GM19240 (cell line): ENCODE data around the gene KRT34.
"Not testable (repeated sequence)": the region's sequence is repeated elsewhere in the genome, so short reads cannot be mapped to it uniquely, and the experiment has no call there.

Experiments
- DNase-seq: peaks from one replicate; pipeline ENCODE4 v3.0.0; 2011; ENCODE audit warnings: low spot score; ENCODE audit not compliant: insufficient read length

The KRT34 gene

DNA sequence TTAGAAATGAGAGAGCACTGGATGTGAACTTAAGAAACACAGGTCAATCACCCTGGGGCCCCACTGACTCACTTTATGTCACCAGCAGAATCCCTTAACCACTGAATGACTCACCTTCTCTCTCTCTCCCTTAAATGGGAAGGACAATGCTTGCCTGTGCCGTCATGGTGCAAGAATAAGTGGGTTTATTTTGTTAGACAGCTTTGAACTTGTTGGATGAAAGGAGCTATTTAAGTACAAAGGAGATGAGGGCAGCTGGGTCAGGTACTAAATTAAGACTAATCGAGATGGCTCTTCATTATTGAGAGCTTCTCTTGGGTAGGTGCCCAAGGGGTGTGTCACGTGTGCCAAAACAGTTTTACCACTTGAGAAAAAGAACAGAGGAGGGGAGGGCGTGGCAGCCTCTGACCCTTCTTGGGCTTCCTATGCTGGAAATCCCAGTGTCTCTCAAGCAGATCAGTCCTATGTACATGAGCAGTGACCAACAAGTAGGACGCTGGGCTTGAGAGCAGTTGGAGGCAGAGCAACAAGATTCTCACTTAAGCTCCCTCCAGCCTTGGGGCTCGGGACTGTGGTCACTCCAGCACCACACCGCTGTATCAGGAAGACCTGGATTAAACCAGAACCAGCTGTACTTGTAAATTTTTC lies 22.0 kb upstream of the KRT34 start:
- no peak for DNase-seq

DNA sequence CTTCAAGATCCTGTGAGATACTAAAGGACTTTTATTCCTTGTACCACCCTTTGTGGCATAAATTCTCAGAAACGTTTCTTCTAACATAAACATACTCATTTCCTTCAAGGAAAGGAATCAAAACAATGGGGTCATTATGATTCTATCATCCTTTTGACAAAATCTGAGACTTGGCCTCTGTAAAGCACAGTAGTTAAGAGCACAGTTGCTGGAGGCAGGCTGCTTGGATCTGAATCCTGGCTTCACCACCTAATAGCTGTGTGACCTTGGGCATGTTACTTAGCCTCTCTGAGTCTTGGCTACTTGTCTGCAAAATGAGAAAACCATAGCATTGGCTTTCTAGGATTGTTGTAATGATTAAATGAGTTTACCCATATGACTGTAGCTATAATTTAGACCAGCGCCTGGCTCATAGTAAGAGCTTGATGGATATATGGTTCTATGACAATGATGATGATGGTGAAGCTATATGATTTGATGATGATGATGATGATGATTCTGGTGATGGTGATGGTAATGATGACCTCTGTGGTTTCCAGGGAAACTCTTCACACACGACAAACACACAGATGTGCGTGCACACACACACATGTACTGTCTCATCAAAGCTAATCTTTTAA lies 21.4 kb upstream of the KRT34 start:
- DNase-seq = no peak

DNA sequence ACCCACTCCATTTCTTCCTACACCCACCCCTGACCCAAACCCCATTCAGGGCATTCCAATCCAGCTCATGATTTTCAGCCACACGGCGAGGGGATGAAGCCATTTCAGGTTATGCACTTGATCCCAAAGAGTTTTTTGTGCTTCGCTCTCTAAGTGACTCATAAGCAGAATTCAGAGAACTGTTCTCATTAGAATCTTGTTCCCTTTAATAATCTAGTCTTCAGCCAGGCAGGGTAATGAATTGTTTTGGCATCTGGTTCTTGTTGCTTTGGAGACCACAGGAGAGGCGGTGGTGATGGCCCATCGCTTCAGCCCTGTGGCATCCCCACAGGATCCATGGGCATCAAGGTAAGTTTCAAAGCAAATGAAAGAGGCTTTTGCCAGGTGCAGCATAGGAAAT lies 20.1 kb upstream of the KRT34 start:
- no peak for DNase-seq

DNA sequence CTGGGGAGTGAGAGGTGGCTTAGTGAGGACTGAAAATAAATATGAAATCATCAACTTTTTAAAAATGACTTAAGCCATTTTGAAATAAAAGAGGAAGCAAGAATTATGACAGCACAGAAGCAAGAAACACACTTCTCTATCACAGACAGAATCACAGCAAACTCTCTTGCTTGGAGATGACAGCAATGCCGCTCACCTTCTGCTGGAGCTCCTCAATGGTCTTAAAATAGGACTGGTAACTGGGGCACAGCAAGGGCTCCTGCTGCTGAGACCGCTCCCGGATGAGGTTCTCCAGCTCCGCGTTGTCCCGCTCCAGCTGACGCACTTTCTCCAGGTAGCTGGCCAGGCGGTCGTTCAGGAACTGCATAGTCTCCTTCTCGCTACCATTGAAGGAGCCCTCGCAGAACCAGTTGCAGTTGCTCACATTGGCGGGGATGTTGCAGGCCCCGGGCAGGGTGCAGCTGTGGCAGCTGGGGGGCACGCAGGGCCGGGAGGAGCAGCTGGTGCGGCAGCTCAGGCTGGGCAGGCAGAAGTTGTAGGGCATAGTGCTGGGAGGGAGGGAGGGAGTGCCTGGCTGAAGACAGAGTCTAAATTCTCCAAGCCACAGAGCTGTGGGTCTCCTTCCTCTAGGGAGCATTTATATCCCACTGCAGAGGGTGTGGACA lies 15.0 kb upstream of the KRT34 start, which contains the start of gene KRT31:
TSS of gene KRT31 (minus strand) at position 613 of the 665 bp plus-strand sequence. CDS start at position 544, 69 bp downstream.
- DNase-seq = no peak

DNA sequence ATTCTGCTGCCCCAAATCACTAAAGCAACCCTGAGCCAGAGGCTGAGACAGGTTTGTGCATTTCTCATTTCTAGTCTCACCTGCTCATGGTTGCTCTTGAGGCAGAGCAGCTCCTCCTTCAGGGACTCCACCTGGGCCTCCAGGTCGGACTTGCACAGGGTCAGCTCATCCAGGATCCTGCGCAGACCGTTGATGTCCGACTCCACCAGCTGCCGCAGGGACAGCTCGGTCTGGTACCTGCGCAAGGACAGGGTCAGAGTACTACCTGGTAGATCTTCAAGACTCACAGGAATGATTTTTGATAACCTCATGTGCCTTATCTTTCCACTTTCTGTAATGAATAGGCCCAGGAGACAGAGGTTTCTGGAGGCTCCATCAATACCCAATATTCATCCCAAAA lies 14.2 kb upstream of the KRT34 start:
- no peak for DNase-seq

DNA sequence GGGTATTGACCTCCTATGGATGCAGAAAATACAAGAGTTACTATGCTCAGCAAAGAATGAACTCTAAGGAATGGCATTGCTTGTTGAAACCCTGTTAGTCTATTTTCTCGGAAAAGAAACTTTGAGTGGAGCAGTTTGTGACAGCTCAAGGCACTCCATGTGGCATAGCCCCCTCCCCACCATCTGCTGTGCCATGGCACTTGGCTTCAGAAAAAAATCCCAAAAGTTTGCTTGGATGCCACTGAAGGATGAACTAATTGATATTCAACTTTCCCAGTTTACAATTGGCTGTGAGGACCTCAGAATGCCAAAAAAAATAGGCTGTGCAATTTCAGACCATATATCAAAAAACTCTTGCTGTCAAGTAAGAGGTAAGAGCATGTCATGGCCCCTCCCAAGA lies 13.5 kb upstream of the KRT34 start:
- no peak for DNase-seq

DNA sequence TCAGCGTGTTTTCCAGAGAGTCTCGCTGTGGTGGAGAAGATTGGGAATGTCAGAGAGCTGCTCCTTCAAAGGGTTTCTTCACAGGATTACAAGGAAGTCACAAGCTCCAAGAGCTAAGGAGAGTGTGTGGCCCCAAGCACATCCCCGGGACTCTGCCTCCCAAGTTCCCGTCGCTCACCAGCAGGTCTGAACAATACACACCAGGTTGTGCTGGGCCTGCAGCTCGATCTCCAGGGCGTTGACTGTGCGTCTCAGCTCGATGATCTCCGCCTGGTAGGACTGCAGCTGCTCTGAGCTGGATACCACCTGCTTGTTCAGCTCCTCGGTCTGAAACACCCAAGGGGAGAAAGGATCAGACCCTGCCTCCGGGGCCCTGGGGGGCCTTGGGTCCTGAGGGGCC lies 12.9 kb upstream of the KRT34 start:
- DNase-seq = not testable (repeated sequence)

DNA sequence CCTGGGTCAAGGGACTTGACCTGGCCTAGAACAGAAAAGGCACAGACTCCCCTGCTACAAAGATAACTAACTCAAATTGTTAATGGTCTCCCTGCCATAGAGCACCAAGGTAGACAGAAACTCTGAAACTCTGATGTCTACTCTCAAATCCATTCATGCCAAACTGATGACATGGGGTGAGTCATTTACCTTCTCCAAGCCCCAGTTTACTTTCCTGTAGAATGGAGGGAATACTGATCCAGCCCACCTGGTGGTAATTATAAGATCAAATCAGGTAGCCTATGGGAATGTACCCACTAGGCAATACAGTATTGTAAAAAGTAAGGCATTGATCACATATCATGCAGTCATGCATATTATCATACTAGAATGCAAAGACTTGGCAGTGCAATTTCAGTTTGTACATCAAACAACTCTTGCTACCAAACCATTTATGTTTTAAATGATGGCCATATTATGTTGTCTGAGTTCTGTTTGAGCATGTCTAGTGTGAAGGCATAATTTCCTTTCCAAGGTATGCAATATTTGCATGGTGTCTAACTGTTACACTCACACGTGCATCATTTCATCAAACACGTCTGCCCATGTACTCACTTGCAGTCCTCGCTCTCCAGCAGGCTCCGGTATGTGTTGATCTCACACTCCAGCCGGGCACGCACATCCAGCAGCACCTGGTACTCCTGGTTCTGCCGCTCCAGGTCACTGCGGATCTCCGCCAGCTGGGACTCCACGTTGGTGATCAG lies 12.3 kb upstream of the KRT34 start:
- DNase-seq = no peak

DNA sequence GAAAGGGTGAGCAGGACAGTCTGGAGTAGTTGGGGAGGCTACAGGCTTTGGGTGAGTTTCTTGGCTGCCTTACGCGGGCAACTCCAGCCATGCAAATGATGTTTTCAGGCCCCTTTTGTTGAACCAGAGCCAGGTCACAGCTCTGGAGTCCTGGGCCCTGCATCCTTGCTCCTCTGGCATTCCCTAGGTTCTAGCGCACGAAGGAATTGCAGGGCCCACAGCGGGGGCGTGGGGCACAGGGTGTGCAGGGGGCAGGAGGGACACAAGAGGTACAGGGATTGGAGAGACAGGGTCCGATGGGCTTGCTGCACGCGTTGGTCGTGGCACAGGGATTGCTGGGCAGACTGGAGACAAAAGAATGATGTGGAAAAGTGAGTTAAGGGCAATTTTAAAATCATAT lies 11.7 kb upstream of the KRT34 start:
- no peak for DNase-seq

DNA sequence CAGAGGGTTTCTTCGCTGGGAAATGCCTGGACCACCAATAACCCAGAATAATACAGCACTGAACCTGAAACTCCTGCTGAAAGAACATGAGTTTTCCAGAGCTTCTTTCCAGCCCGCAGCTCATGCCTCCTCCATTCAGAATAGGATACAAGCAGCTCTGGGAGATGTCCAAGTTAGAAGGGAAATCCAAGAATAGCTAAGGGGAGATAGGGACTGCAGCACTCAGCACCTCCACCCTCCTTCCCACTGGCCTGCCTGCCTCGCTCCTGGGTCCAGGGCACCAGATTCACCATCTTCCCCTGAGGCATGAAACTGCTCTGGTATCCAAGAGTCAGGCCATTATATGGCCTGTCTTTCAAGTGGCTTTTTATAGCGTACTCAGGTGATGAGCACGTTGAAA lies 11.2 kb upstream of the KRT34 start:
- no peak for DNase-seq

DNA sequence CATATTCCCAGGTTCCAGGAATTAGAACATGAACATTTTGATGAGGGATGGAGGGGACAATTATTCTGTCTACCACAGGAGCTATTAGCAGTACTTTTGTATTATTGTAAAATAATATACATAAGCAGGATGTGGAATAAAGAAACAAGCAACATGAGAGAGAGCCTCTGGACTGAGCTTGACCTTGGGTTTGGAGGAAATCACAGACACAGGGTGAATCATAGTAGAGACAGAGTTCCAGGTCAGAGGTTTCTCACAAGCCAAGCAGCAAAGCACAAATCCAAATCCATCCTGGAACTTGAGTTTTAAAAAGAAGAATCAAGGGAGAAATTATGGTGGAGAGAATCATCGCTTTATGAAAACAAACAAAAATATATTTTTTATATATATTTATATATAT lies 10.2 kb upstream of the KRT34 start:
- no peak for DNase-seq

DNA sequence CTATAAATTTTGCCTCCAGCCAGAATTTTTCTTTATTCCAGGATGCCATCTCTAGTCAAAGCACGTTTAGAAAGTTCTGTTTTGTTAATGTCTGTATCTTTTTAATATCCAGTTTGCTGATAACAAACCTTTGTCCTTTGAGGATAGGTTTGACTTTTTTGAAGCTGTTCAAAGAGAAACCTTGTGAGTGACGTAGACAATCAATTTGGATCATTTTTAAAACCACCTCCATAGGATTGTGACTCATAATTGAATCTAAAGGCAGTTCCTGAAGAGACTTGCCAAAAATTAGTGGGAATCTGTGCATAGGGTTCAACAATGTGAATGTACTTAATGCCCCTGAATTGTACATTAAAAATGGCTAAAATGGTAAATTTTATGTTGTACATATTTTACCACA lies 9.4 kb upstream of the KRT34 start:
- no peak for DNase-seq

DNA sequence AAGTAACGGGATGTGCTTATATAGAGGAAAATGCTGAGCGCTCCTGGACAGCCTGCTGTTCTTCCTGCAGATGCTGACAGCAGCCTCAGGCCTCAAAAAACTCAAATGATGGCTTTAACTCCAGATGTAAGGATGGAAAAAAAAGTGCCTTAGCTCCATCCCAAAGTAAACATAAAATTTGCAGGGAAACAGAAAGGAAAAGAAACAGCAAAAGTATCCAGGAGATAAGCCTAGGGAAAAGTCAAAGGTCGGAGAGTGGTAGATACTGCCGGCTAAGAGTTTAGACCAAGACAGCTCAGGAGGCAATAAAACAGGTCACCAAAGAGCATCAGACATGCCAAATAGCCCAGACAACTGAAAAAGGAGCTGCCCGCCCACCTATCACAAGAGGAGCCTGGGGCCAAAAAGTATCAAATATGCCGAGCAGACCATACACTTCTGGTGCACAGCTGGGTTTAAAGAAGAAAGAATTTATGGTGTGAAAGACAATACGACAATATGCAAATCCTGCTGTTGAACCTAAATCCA lies 8.4 kb upstream of the KRT34 start:
- DNase-seq = no peak

DNA sequence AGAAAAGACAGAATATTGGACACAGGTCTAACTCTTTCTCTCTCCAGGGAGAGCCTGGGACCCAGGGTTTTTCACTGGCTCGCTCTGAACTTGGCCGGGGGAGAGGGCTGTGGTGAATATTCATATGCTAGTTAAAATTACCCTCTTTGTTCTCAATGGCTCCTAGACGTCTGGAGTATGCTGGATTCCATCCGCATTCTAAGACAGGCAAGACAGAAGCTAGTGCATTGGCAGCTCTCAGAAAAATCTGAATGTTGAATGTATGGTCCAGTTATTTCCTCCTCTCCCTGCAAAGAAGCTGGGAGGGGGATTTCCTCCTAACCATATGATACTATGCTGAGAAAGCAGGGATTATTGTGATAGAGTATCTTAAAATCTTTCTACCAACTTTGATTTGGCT lies 5.6 kb upstream of the KRT34 start:
- no peak for DNase-seq

DNA sequence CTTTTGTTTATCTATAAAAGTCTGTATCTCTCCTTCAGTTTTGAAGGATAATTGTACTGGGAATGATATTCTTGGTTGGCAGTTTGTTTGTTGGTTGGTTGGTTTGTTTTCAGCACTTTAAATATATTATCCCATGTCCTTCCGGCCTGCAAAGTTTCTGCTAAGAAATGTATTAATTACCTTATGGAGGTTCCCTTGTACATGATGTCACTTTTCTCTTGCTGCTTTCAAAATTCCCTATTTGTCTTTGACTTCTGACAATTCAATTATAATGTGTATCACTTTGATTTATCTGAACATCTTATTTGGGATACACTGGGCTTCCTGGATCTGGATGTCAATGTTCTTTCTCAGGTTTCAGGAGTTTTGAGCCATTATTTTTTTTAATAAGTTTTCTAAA lies 4.1 kb upstream of the KRT34 start:
- DNase-seq = no peak

DNA sequence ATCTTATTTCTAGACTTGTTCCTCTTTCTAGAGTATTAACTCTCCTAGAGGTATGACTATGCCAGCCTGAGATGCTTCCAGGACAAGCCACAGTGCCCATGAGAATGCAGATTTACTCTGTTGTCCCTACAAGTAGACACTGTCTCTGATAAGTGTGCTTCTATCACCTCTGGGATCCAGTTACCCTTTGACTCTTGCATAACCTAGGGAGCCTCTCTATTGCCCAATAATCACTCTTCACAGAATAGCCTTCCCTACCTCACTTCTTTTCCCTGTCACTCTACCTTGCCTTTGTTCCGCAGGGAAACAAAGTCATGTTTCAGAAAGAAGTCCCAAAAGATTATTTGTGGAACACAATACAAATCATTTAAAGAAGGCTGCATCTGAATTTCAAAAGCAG lies 1.6 kb upstream of the KRT34 start:
- DNase-seq = no peak

DNA sequence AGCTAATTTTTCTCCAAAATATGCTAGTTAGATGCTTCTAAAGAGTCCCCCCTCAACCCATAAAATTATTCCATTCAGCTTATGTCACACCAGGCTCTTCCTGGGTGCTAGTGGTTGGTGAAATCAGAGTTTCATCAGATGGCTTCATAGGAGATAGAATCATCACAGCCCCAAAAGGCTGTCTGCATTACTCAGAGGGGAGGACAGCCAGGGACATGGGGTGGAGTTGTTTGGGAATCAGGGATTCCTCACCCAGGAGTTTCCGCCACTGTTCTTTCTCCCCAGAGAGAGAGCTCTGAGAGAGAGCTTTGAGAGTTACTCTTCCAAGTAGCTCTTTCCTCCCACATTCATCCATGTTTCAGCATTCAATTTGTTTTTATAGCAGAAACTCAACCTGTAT lies 288 bp upstream of the KRT34 start:
- DNase-seq = no peak

DNA sequence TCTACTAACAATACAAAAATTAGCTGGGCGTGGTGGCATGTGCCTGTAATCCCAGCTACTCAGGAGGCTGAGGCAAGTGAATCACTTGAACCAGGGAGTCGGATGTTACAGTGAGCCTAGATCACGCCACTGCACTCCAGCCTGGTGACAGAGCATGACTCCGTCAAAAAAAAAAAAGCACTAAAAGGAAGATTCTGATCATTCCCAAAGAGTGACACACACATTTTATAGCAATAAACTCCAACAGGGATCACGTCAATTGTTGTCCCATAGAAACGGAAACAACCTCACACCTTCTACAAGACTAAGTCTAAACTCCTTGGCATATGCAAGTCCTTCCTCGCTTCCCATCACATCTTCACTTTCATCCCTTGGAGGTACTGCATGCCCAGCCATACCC lies 2.0 kb downstream of the KRT34 start:
- not testable (repeated sequence) for DNase-seq

DNA sequence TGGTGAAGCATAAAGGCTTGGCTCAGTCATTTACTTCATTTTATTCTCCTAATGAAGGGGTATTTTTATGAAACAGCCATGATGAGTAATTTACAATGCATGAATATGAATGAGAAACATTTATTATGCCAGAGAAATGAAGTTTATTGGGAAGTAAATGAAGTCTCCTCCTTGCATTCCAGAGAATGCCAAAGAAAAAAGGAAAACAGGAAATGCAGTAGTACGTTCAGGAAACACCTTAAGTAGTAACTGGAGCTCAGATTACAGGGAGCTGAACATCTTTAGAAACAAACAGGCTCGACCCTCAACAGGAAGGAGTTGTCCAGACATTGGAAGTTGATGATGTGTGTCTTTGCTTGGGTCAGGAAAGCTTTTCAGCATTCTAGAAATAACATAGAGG lies 4.6 kb downstream of the KRT34 start:
- DNase-seq = no peak

DNA sequence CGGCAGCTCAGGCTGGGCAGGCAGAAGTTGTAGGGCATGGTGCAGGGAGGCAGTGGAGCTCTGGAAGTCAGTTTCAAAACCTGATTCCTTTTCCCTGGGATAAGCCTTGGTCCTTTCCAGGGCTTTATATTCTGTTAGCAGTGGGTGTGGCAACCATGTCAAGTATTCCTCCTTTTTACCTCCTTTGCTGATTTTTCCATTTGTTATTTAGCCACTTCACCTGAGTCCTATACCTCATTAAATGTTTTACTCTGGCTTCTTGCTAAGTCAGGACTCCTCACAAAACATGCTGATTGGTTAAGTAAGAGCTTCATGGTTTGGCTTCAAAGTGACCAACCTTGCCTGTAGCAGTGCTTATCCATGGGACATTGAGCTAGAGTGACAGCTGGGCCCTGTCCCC lies 12.4 kb downstream of the KRT34 start, which contains the start of gene KRT33B:
TSS of gene KRT33B (minus strand) at position 101 of the 400 bp plus-strand sequence. CDS start at position 38, 63 bp downstream.
- no peak for DNase-seq

DNA sequence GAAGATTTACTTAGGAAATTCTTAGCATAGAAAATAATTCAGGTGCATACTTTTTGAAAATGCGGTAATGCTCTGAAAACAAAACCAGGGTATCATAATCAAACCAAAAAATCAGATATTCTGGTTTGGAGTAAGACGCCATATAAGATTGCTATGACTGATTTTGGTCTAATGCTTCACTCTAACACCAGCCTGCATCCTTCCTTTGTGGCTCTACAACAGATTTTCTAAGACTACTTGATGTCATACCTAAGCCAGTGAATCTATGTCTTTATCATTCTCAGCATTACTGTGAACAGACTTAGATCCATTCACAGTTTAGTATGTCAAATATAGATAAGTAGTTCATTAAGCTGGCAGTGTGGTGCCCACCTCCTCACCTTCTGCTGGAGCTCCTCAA lies 13.1 kb downstream of the KRT34 start:
- no peak for DNase-seq
